GM12878 (cell line): Measurements from ENCODE around the gene FAM124B.

Experiments
- CBX3 ChIP-seq: fragments of 200-600 bp; sonication (generic); IDR thresholded peaks from 2 replicates; pipeline ENCODE4 v1.6.1; 2016; ENCODE audit warnings: low read depth, borderline replicate concordance
- CTCF ChIP-seq, 3 experiments: IDR thresholded peaks in 2 of 3; conservative IDR thresholded peaks in 1 of 3; 2 replicates each; pipeline ENCODE4 v1.5.1; 2011; ENCODE audit warnings: low read depth in 3 of 3, low read length in 3 of 3, mild to moderate bottlenecking in 3 of 3, control low read depth in 2 of 3, moderate library complexity in 2 of 3, inconsistent platforms in 1 of 3, mixed read lengths in 1 of 3; ENCODE audit not compliant: control insufficient read depth in 2 of 3, insufficient read depth in 1 of 3; ENCODE audit errors: extremely low read depth in 1 of 3
- E2F4 ChIP-seq: IDR thresholded peaks from 2 replicates; pipeline ENCODE4 v1.6.1; 2012; ENCODE audit warnings: low read depth, low read length, improper control_type of control experiment
- ETV6 ChIP-seq, 2 experiments: fragments of 450-650 bp in 1 of 2; IDR thresholded peaks in 1 of 2; conservative IDR thresholded peaks in 1 of 2; 2 replicates each; pipeline ENCODE4 v1.6.1; 2014; ENCODE audit warnings: antibody characterized with exemption in 1 of 2, borderline replicate concordance in 1 of 2, low read depth in 1 of 2, mild to moderate bottlenecking in 1 of 2, moderate library complexity in 1 of 2
- MAX ChIP-seq: IDR thresholded peaks from 2 replicates; pipeline ENCODE4 v1.6.1; 2012; ENCODE audit warnings: low read depth, low read length, improper control_type of control experiment
- NFIC ChIP-seq: IDR thresholded peaks from 2 replicates; pipeline ENCODE4 v1.6.1; 2012; ENCODE audit warnings: low read depth, mild to moderate bottlenecking, inconsistent platforms, low read length, moderate library complexity
- POLR2A ChIP-seq: IDR thresholded peaks from 2 replicates; pipeline ENCODE4 v1.6.1; 2011; ENCODE audit warnings: low read depth, mild to moderate bottlenecking, low read length
- RCOR1 ChIP-seq: conservative IDR thresholded peaks from 2 replicates; pipeline ENCODE4 v1.6.1; 2012; ENCODE audit warnings: low read depth, low read length, improper control_type of control experiment
- SKIL ChIP-seq: fragments of 450-650 bp; IDR thresholded peaks from 2 replicates; pipeline ENCODE4 v1.6.1; 2017; ENCODE audit warnings: mild to moderate bottlenecking, low read depth, inconsistent platforms; ENCODE audit not compliant: poor library complexity, severe bottlenecking
- SRF ChIP-seq, 2 experiments: IDR thresholded peaks; 2 replicates each; pipeline ENCODE4 v1.6.1; 2011; ENCODE audit warnings: low read depth in 2 of 2, low read length in 2 of 2, mild to moderate bottlenecking in 1 of 2, moderate library complexity in 1 of 2
- TCF7 ChIP-seq: IDR thresholded peaks from 2 replicates; pipeline ENCODE4 v1.6.1; 2014; ENCODE audit warnings: antibody characterized with exemption, borderline replicate concordance
- YBX1 ChIP-seq: fragments of 450-650 bp; IDR thresholded peaks from 2 replicates; pipeline ENCODE4 v1.6.1; 2016; ENCODE audit warnings: antibody characterized with exemption
- ZBTB40 ChIP-seq: fragments of 450-650 bp; IDR thresholded peaks from 2 replicates; pipeline ENCODE4 v1.6.1; 2016; ENCODE audit warnings: mild to moderate bottlenecking, moderate library complexity, borderline replicate concordance
- ZNF274 ChIP-seq: IDR thresholded peaks from one replicate; pipeline ENCODE4 v1.8.0; 2011; ENCODE audit not compliant: insufficient read length, insufficient read depth

GRCh38 chr2:224392545-224392944 lies 9.4 kb downstream of the FAM124B start:
- TF ChIP-seq SKIL (no peak), CTCF (IDR thresholded peaks at IDR 0.05 in 2 of 3, conservative IDR thresholded peaks at IDR 0.05 in 1 of 3; ENCODE audit: control insufficient read depth in 2 of 3, extremely low read depth in 1 of 3, insufficient read depth in 1 of 3, low read depth in 3 of 3, low read length in 3 of 3) (no peak), RCOR1 (no peak), CBX3 (no peak), ZNF274 (no peak), SRF (IDR thresholded peaks at IDR 0.05; ENCODE audit: low read depth in 2 of 2, low read length in 2 of 2) (no peak), MAX (no peak), ZBTB40 (no peak), NFIC (no peak), TCF7 (no peak), YBX1 (no peak), E2F4 (no peak), POLR2A (no peak), ETV6 (conservative IDR thresholded peaks at IDR 0.05 in 1 of 2, IDR thresholded peaks at IDR 0.05 in 1 of 2; ENCODE audit: borderline replicate concordance in 1 of 2, low read depth in 1 of 2) (no peak)
